K562 (cell line): ENCODE results near the gene GPR85. TPM values are rescaled to one million over a fixed set of nuclear protein-coding genes. Genes with fewer than 3 reads are reported as not detected.

Source experiments
- ATAC-seq: fragments of 200-7000 bp; cut with Tn5 transposase; 3 replicates; pipeline ENCODE4 v1.9.1; 2020; ENCODE audit warnings: moderate library complexity
- BruUV-seq: library from RNA; stranded (reverse); fragments of 400-500 nt; replicated peaks from 2 replicates; lab custom pipeline; 2021; lab: Mats Ljungman, UMichigan
- CTCF ChIA-PET: fragments of 300-600 bp; formaldehyde crosslinking; extraction: SDS; loops from one replicate; lab custom pipeline; 2021; ENCODE audit warnings: low intra/inter-chr PET ratio; lab: Yijun Ruan, JAX
- POLR2A ChIA-PET: fragments of 300-600, 350-650 bp; sonication (Branson Sonifier 250); formaldehyde crosslinking; extraction: SDS; loops from one replicate; lab custom pipeline; 2021; ENCODE audit warnings: antibody characterized with exemption, inconsistent platforms; lab: Yijun Ruan, JAX
- DNase-seq, 4 experiments: peaks; one replicate each; pipeline versions ENCODE4 v3.0.0 to v3.0.0-alpha.2; 2011 to 2018; ENCODE audit warnings: low spot score in 3 of 4, mixed read lengths in 3 of 4; ENCODE audit errors: extremely low read depth in 1 of 4
- FAIRE-seq: peaks from 2 replicates; lab custom pipeline; 2011; peaks lifted over from hg19 to GRCh38; lab: Jason Lieb, UNC
- H2AFZ ChIP-seq: 2 replicates; pipeline ENCODE4 v1.6.0; 2011; ENCODE audit warnings: low read depth, low read length, control low read depth, inconsistent platforms
- H3K27ac ChIP-seq: fragments of 200-600 bp; 3 replicates; pipeline ENCODE4 v1.8.0; 2011; ENCODE audit warnings: low read depth, mild to moderate bottlenecking, control low read depth, inconsistent platforms, low read length, moderate library complexity, mixed read lengths; ENCODE audit errors: extremely low read depth
- H3K27me3 ChIP-seq, 2 experiments: fragments of 300-600 bp in 1 of 2; 2 replicates in 1 of 2; 3 replicates in 1 of 2; pipeline versions ENCODE4 v1.6.0 to v1.8.0; 2011; ENCODE audit warnings: inconsistent platforms in 2 of 2, low read length in 2 of 2, mild to moderate bottlenecking in 1 of 2, mixed read lengths in 1 of 2, moderate library complexity in 1 of 2; ENCODE audit not compliant: control insufficient read depth in 2 of 2, insufficient read depth in 2 of 2
- H3K36me3 ChIP-seq: fragments of 300-600 bp; 3 replicates; pipeline ENCODE4 v1.8.0; 2011; ENCODE audit warnings: mild to moderate bottlenecking, low read length, inconsistent platforms; ENCODE audit not compliant: control insufficient read depth, insufficient read depth
- H3K4me1 ChIP-seq, 2 experiments: fragments of 200-600 bp in 1 of 2; replicated peaks in 1 of 2; 2 replicates in 1 of 2; 3 replicates in 1 of 2; pipeline versions ENCODE4 v1.5.1 to v1.8.0; 2011; ENCODE audit warnings: inconsistent platforms in 2 of 2, low read length in 2 of 2, mild to moderate bottlenecking in 1 of 2, mixed read lengths in 1 of 2, moderate library complexity in 1 of 2; ENCODE audit not compliant: control insufficient read depth in 2 of 2, insufficient read depth in 2 of 2
- H3K4me2 ChIP-seq: 2 replicates; pipeline ENCODE4 v1.6.1; 2011; ENCODE audit warnings: low read length, control low read depth, inconsistent platforms, mixed read lengths; ENCODE audit not compliant: insufficient read depth
- H3K4me3 ChIP-seq: fragments of 200-600 bp; sonication (generic), shearing (Covaris generic); 2 replicates; pipeline ENCODE4 v1.5.1; 2016; ENCODE audit warnings: control low read depth, inconsistent platforms
- H3K79me2 ChIP-seq: fragments of 200-600 bp; 3 replicates; pipeline ENCODE4 v1.8.0; 2011; ENCODE audit warnings: low read length, inconsistent platforms; ENCODE audit not compliant: control insufficient read depth, insufficient read depth
- H3K9ac ChIP-seq, 2 experiments: 2 replicates each; pipeline versions ENCODE4 v1.6.0 to v1.6.1; 2011; ENCODE audit warnings: low read depth in 2 of 2, low read length in 2 of 2, control low read depth in 1 of 2, inconsistent platforms in 1 of 2, mild to moderate bottlenecking in 1 of 2, mixed read lengths in 1 of 2; ENCODE audit not compliant: insufficient read depth in 1 of 2
- H3K9me1 ChIP-seq: one replicate; pipeline ENCODE4 v1.6.0; 2011; ENCODE audit warnings: inconsistent platforms, mild to moderate bottlenecking, low read length, moderate library complexity; ENCODE audit not compliant: control insufficient read depth, insufficient read depth
- H3K9me3 ChIP-seq: replicated peaks from 2 replicates; pipeline ENCODE4 v1.5.1; 2011; ENCODE audit warnings: low read depth, low read length, inconsistent platforms; ENCODE audit not compliant: control insufficient read depth, insufficient read depth
- H4K20me1 ChIP-seq: replicated peaks from 2 replicates; pipeline ENCODE4 v1.6.1; 2011; ENCODE audit warnings: low read length, inconsistent platforms, mixed read lengths; ENCODE audit not compliant: control insufficient read depth, insufficient read depth
- BRF1 ChIP-seq: IDR thresholded peaks from 3 replicates; pipeline ENCODE4 v1.6.1; 2011; ENCODE audit warnings: borderline replicate concordance, mild to moderate bottlenecking; ENCODE audit not compliant: insufficient read length; ENCODE audit errors: extremely low read depth
- CBX8 ChIP-seq: fragments of 200-600 bp; sonication (generic); IDR thresholded peaks from 2 replicates; pipeline ENCODE4 v1.6.1; 2012; ENCODE audit warnings: borderline replicate concordance, mixed run types, low read depth, mild to moderate bottlenecking, moderate library complexity, mixed read lengths, low read length, control low read depth, inconsistent platforms; ENCODE audit not compliant: poor library complexity, severe bottlenecking; ENCODE audit errors: extremely low read depth
- CTBP1 ChIP-seq: fragments of 450-650 bp; IDR thresholded peaks from 2 replicates; pipeline ENCODE4 v1.6.1; 2016; ENCODE audit warnings: borderline replicate concordance
- ESRRB ChIP-seq: fragments of 250-450 bp; sonication (Bioruptor Pico); IDR thresholded peaks from 2 replicates; pipeline ENCODE4 v1.5.0; 2020; ENCODE audit warnings: mild to moderate bottlenecking, moderate library complexity, borderline replicate concordance
- JUND ChIP-seq, 2 experiments: IDR thresholded peaks; 2 replicates in 1 of 2; 3 replicates in 1 of 2; pipeline ENCODE4 v1.6.1; 2011; ENCODE audit warnings: borderline replicate concordance in 2 of 2, low read depth in 2 of 2, low read length in 2 of 2, improper control_type of control experiment in 1 of 2, missing biosample characterization in 1 of 2, missing genetic modification characterization in 1 of 2, missing genetic modification reagents in 1 of 2
- RFX1 ChIP-seq: fragments of 450-650 bp; IDR thresholded peaks from 2 replicates; pipeline ENCODE4 v1.6.1; 2016; ENCODE audit warnings: mild to moderate bottlenecking, moderate library complexity
- SMARCA4 ChIP-seq: fragments of 450-650 bp; IDR thresholded peaks from 2 replicates; pipeline ENCODE4 v1.6.1; 2016
- SRSF1 ChIP-seq: fragments of 200-400 bp; formaldehyde crosslinking; IDR thresholded peaks from 2 replicates; pipeline ENCODE4 v1.6.1; 2017; ENCODE audit warnings: mild to moderate bottlenecking, low read depth, low read length, moderate library complexity
- ZFP30 ChIP-seq: fragments of 250-450 bp; sonication (Bioruptor Pico); IDR thresholded peaks from 2 replicates; pipeline ENCODE4 v1.8.0; 2022; ENCODE audit warnings: moderate library complexity, mild to moderate bottlenecking, inconsistent platforms, borderline replicate concordance
- ZNF3 ChIP-seq: fragments of 250-450 bp; sonication (Bioruptor Pico); IDR thresholded peaks from 2 replicates; pipeline ENCODE4 v1.5.0; 2021; ENCODE audit warnings: mild to moderate bottlenecking, moderate library complexity
- ZNF561 ChIP-seq: fragments of 450-650 bp; formaldehyde crosslinking; conservative IDR thresholded peaks from 2 replicates; pipeline ENCODE4 v1.4.0; 2020; ENCODE audit warnings: mild to moderate bottlenecking, moderate library complexity
- ZNF699 ChIP-seq: fragments of 250-450 bp; sonication (Bioruptor Pico); IDR thresholded peaks from 2 replicates; pipeline ENCODE4 v1.8.0; 2021; ENCODE audit warnings: mild to moderate bottlenecking, moderate library complexity; ENCODE audit not compliant: insufficient replicate concordance
- WGBS: fragments of 100-300 bp; shearing (Covaris generic); methylation state at CpG from one replicate; pipeline ENCODE4 v1.1.6; 2016; ENCODE audit warnings: low coverage, mixed read lengths; ENCODE audit not compliant: insufficient coverage; ENCODE audit errors: missing lambda C conversion rate; 5-methylcytosine and 5-hydroxymethylcytosine counted together
- in situ Hi-C: fragments of 300-500 bp; cut with MboI; formaldehyde crosslinking; loops from 4 replicates; pipeline ENCODE4 v1.15.0; 2018; ENCODE audit warnings: inconsistent platforms, mixed read lengths
- intact Hi-C: fragments of 100-400 bp; cut with micrococcal nuclease; formaldehyde crosslinking; loops from 2 replicates; pipeline ENCODE4 v1.14.2; 2022
- polyA plus RNA-seq, 8 experiments: library from polyadenylated mRNA; depleted of rRNA in 4 of 8; stranded (reverse) in 5 of 8; unstranded in 3 of 8; fragments of >200 nt; fragmentation: Nextera tagmentation in 2 of 8; fragmentation: Illumina TruSeq in 1 of 8; extraction: Ambion mirVana in 2 of 8; extraction: Trizol in 1 of 8; gene quantifications; 2 replicates each; pipeline versions ENCODE4 v1.2.1 to v1.2.3, GENCODE V29; 2011 to 2014; ENCODE audit warnings: inconsistent platforms in 1 of 8, missing spikeins in 1 of 8
- total RNA-seq, 7 experiments: library from RNA; depleted of rRNA in 6 of 7; stranded (reverse); fragments of >200 nt in 6 of 7; fragmentation: Illumina TruSeq in 2 of 7; extraction: Trizol in 2 of 7; gene quantifications; 2 replicates each; pipeline versions ENCODE4 v1.2.1 to v1.2.3, GENCODE V29; 2011 to 2021; ENCODE audit warnings: low replicate concordance in 1 of 7
- TF ChIP-seq, protein P1 (sequence below): fragments of 200-400 bp; formaldehyde crosslinking; IDR thresholded peaks from 2 replicates; pipeline ENCODE4 v1.6.1; 2017; ENCODE audit warnings: mild to moderate bottlenecking, low read depth, low read length, moderate library complexity

The GPR85 gene
- total and polyA plus RNA-seq, 9 of the 15 experiments (the other 6 are each of a cell fraction or from before 2014, with no cell fraction given): 2.9 to 18.2 (median 4.0) TPM

DNA sequence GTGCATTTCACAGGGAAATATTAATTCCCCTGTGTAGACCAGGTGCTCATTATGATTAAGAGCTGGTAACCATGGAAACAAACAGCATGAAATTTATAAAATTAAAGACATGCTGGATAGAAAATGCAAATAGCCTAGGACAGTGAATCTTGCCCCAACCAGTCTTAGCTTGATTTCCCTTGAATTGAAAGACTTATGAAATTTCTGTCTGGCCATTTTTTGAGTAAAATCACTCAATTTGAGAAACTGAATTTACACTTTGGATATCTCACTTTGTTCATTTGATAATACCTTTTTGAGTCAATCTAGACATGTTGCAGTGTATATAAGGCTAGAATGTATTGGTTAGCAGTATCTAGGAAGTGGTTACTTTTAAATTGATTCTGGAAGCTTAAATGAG is 36.1 kb upstream of the GPR85 start:
- no peaks in the 10 kb centered on the region for H3K9me1 ChIP-seq
- ATAC-seq (no peak), FAIRE-seq (no peak), DNase-seq (no peak)
- H3K27ac ChIP-seq: no peak overlapping the region
- ChIA-PET POLR2A (no interaction called here), CTCF (no interaction called here)
- H4K20me1 ChIP-seq: no peaks in the 10 kb centered on the region
- in situ Hi-C loops: no loop called here
- H3K4me1 ChIP-seq: peaks cover 0 to 28% of the 10 kb centered on the region in 2 experiments; a peak in 3 of 5 replicates
- no peaks in the 10 kb centered on the region for H3K9me3 ChIP-seq
- BruUV-seq: no TSS peak
- peaks cover 6% of the 10 kb centered on the region for H3K79me2 ChIP-seq
- no peaks in the 10 kb centered on the region for H3K36me3 ChIP-seq
- no peak overlapping the region for H3K4me2 ChIP-seq
- H2AFZ ChIP-seq: no peak overlapping the region
- intact Hi-C loops: no loop called here
- no peak overlapping the region for H3K4me3 ChIP-seq
- TF ChIP-seq ESRRB (CRISPR knock-in tag) (no peak), RFX1 (peak; percentile 86)
- H3K27me3 ChIP-seq: no peaks in the 10 kb centered on the region
- no peak overlapping the region for H3K9ac ChIP-seq

DNA sequence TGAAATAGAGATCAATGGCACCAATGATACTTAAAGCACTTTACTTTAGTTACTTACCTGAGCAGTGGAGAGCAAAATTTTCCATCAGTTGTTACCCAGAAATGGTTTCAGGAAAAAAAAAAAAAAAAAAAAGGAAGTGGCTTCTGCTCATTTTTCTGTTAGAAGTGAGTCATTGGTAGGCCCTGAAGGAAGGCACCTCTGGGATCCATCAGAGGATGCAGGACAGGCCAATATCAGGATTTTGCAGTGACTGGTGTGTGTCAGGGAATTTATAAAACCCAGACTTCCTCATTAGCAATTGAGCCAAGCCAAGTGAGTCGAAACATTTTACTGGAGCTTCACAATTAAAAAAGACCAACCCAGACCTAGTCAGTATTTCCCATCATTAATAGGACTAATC is 34.0 kb upstream of the GPR85 start:
- no peaks in the 10 kb centered on the region for H3K27me3 ChIP-seq
- in situ Hi-C loops: no loop called here
- no peaks in the 10 kb centered on the region for H3K9me3 ChIP-seq
- CTCF ChIA-PET: no interaction called here
- no peak overlapping the region for H3K4me2 ChIP-seq
- peaks cover 0 to 28% of the 10 kb centered on the region in 2 experiments; a peak in 3 of 5 replicates for H3K4me1 ChIP-seq
- no peaks in the 10 kb centered on the region for H3K9me1 ChIP-seq
- POLR2A ChIA-PET: interaction anchor here (1.6 kb wide), 1 partner anchor 12 kb away, joined by 4 read pairs; no protein-coding TSS in a partner anchor
- peaks cover 16% of the 10 kb centered on the region for H3K36me3 ChIP-seq
- H4K20me1 ChIP-seq: no peaks in the 10 kb centered on the region
- BruUV-seq: no TSS peak
- intact Hi-C loops: no loop called here
- no peak for ATAC-seq
- 20% methylated on average over 1 of the region's 1 CpG for WGBS
- H3K27ac ChIP-seq: no peak overlapping the region
- H3K79me2 ChIP-seq: peaks cover 14% of the 10 kb centered on the region
- no peak for FAIRE-seq
- no peak overlapping the region for H3K4me3 ChIP-seq
- H2AFZ ChIP-seq: peak overlapping the region; percentile 92
- peak in 1 of 4 experiments; percentile 50 for DNase-seq
- no peak overlapping the region for H3K9ac ChIP-seq
- TF ChIP-seq JUND (IDR thresholded peaks at IDR 0.05; ENCODE audit: borderline replicate concordance, low read depth, low read length): peak; percentile 76
- peak; percentile 66; the same call in 2 of the 3 replicates for TF ChIP-seq JUND (tag; IDR thresholded peaks at IDR 0.05; ENCODE audit: borderline replicate concordance, low read depth, low read length)
- TF ChIP-seq, protein P1, sequence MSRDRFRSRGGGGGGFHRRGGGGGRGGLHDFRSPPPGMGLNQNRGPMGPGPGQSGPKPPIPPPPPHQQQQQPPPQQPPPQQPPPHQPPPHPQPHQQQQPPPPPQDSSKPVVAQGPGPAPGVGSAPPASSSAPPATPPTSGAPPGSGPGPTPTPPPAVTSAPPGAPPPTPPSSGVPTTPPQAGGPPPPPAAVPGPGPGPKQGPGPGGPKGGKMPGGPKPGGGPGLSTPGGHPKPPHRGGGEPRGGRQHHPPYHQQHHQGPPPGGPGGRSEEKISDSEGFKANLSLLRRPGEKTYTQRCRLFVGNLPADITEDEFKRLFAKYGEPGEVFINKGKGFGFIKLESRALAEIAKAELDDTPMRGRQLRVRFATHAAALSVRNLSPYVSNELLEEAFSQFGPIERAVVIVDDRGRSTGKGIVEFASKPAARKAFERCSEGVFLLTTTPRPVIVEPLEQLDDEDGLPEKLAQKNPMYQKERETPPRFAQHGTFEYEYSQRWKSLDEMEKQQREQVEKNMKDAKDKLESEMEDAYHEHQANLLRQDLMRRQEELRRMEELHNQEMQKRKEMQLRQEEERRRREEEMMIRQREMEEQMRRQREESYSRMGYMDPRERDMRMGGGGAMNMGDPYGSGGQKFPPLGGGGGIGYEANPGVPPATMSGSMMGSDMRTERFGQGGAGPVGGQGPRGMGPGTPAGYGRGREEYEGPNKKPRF: no peak
- TF ChIP-seq ZFP30 (CRISPR knock-in tag): no peak
- TF ChIP-seq CBX8: no peak
- TF ChIP-seq CTBP1: peak; percentile 55
- no peak for TF ChIP-seq ZNF561 (CRISPR knock-in tag)
- TF ChIP-seq ZNF3 (CRISPR knock-in tag): no peak
- TF ChIP-seq ZNF699: no peak
- TF ChIP-seq BRF1: no peak
- 0 out of 2 replicates have a peak, but pooled peaks have one; percentile 23 for TF ChIP-seq SMARCA4
- no peak for TF ChIP-seq SRSF1
